Stomach (tissue), 9 donors: ENCODE measurements around the gene CPN2. TPM values are rescaled to one million over a fixed set of nuclear protein-coding genes. Genes with fewer than 3 reads are reported as not detected.

Experiments
- DNase-seq, 2 donors: peaks; one replicate each; pipeline versions ENCODE4 v3.0.0 to v3.0.0-alpha.2; 2013 to 2019
- H3K27ac ChIP-seq, 5 donors: fragments of 200-600 bp in 4 of 5; sonication (generic) in 4 of 5; one replicate each; pipeline ENCODE4 v1.5.1; 2013 to 2019; ENCODE audit warnings: mild to moderate bottlenecking in 1 of 5, moderate library complexity in 1 of 5
- H3K27me3 ChIP-seq, 3 donors: fragments of 200-600 bp; sonication (generic); one replicate each; pipeline ENCODE4 v1.5.1; 2017 to 2019; ENCODE audit warnings: mixed run types in 1 of 3
- H3K36me3 ChIP-seq, 4 donors: fragments of 200-600 bp; sonication (generic); 1 replicate in 3 of 4; 2 replicates in 1 of 4; pipeline ENCODE4 v1.5.1; 2016 to 2019
- H3K4me1 ChIP-seq, 4 donors: fragments of 200-600 bp; sonication (generic); one replicate each; pipeline ENCODE4 v1.5.1; 2016 to 2019
- H3K4me3 ChIP-seq, 4 donors: fragments of 200-600 bp; sonication (generic) in 3 of 4; one replicate each; pipeline ENCODE4 v1.5.1; 2016 to 2019; ENCODE audit warnings: mild to moderate bottlenecking in 1 of 4
- H3K9me3 ChIP-seq, 4 donors: fragments of 200-600 bp; sonication (generic); one replicate each; pipeline ENCODE4 v1.5.1; 2016 to 2019
- CTCF ChIP-seq, 7 experiments: fragments of 450-650 bp in 4 of 7; fragments of 200-600 bp in 3 of 7; sonication (generic) in 3 of 7; IDR thresholded peaks; one replicate each; pipeline ENCODE4 v1.5.1; 2016 to 2019; ENCODE audit warnings: antibody characterized with exemption in 7 of 7, control low read depth in 2 of 7, mild to moderate bottlenecking in 1 of 7
- EP300 ChIP-seq: sonication (generic); formaldehyde crosslinking; IDR thresholded peaks from one replicate; pipeline ENCODE4 v1.6.1; 2017; ENCODE audit warnings: antibody characterized with exemption
- POLR2A ChIP-seq, 4 donors: fragments of 450-650 bp; IDR thresholded peaks; one replicate each; pipeline ENCODE4 v1.6.1; 2016; ENCODE audit warnings: antibody characterized with exemption in 4 of 4, control low read depth in 2 of 4, mild to moderate bottlenecking in 1 of 4, moderate library complexity in 1 of 4
- POLR2AphosphoS5 ChIP-seq, 3 donors: sonication (generic); formaldehyde crosslinking; IDR thresholded peaks; one replicate each; pipeline ENCODE4 v1.6.1; 2016; ENCODE audit warnings: antibody characterized with exemption in 3 of 3
- WGBS, 5 donors: extraction: QIAGEN DNeasy Blood & Tissue Kit in 3 of 5; methylation state at CpG; one replicate each; pipeline versions ENCODE4 v1.1.5 to v1.1.7; 2013 to 2018; 5-methylcytosine and 5-hydroxymethylcytosine counted together
- intact Hi-C: fragments of 100-400 bp; cut with DNase I; formaldehyde crosslinking; loops from one replicate; pipeline ENCODE4 v1.15.1; 2023; ENCODE audit warnings: low total_unique reads
- polyA plus RNA-seq, 3 donors: library from polyadenylated mRNA; stranded (reverse); fragments of 200-250 nt; gene quantifications; one replicate each; pipeline ENCODE4 v1.2.3, GENCODE V29; 2013
- total RNA-seq, 5 donors: library from RNA; depleted of rRNA; stranded (reverse); fragments of >200 nt; gene quantifications; one replicate each; pipeline versions ENCODE4 v1.1.0 to v1.2.3, GENCODE V29; 2014 to 2016
- donor health status: healthy with polysubstance abuse.
- donor health status: Bipolar disorder and iron deficiency.
- donor health status: healthy.

CPN2 gene
- total and polyA plus RNA-seq, 8 donors, result not detected

GRCh38 chr3:194333212-194333980 lies 17.7 kb downstream of the CPN2 start:
- Histone ChIP-seq H3K27ac (peak overlapping the region in 1 of 5 donors; percentile 34), H3K4me1 (peaks cover 4 to 17% (median 15%) of the 10 kb centered on the region in 4 donors), H3K36me3 (no peaks in the 10 kb centered on the region), H3K4me3 (peak overlapping the region; percentile 38 to 59 (median 46)), H3K9me3 (no peaks in the 10 kb centered on the region), H3K27me3 (peaks cover 0 to 37% (median 10%) of the 10 kb centered on the region in 3 donors)
- TF ChIP-seq POLR2AphosphoS5 (IDR thresholded peaks at IDR 0.05) (peak in 1 of 3 donors; percentile 43), EP300 (no peak), POLR2A (IDR thresholded peaks at IDR 0.05) (no peak), CTCF (IDR thresholded peaks at IDR 0.05) (peak in 6 of 7 experiments; percentile 71 to 99 (median 98))
- 2 to 3% (median 3%) methylated on average over 36 to 69 of the region's 69 CpGs for WGBS, 5 donors
- intact Hi-C loops, result no loop called here
- DNase-seq, result peak; percentile 90 to 96

- Histone ChIP-seq H3K4me1 (peaks cover 4 to 17% (median 15%) of the 10 kb centered on the region in 4 donors), H3K9me3 (no peaks in the 10 kb centered on the region), H3K4me3 (no peak overlapping the region), H3K36me3 (no peaks in the 10 kb centered on the region), H3K27me3 (peaks cover 0 to 37% (median 10%) of the 10 kb centered on the region in 3 donors), H3K27ac (no peak overlapping the region)
- 79 to 86% (median 81%) methylated on average over 7 of the region's 7 CpGs for WGBS, 5 donors
- intact Hi-C loops, result no loop called here
- TF ChIP-seq CTCF (IDR thresholded peaks at IDR 0.05) (no peak), POLR2A (IDR thresholded peaks at IDR 0.05) (no peak), POLR2AphosphoS5 (IDR thresholded peaks at IDR 0.05) (no peak)
- DNase-seq, result no peak
Observed at GRCh38 chr3:194332858-194333211, 18.3 kb downstream of the CPN2 start.

GRCh38 chr3:194330579-194330978 lies 20.5 kb downstream of the CPN2 start:
- peaks cover 4 to 17% (median 15%) of the 10 kb centered on the region in 4 donors for H3K4me1 ChIP-seq
- H3K36me3 ChIP-seq, result no peaks in the 10 kb centered on the region
- H3K9me3 ChIP-seq, result no peaks in the 10 kb centered on the region
- TF ChIP-seq POLR2A (IDR thresholded peaks at IDR 0.05), result no peak
- no peak for TF ChIP-seq EP300
- TF ChIP-seq POLR2AphosphoS5 (IDR thresholded peaks at IDR 0.05), result no peak
- no peak for TF ChIP-seq CTCF (IDR thresholded peaks at IDR 0.05)
- intact Hi-C loops, result no loop called here
- no peak overlapping the region for H3K27ac ChIP-seq
- peak; percentile 62 to 81 for DNase-seq
- WGBS, 5 donors, result 50 to 84% (median 57%) methylated on average over 4 of the region's 4 CpGs
- peaks cover 0 to 26% (median 10%) of the 10 kb centered on the region in 3 donors for H3K27me3 ChIP-seq
- no peak overlapping the region for H3K4me3 ChIP-seq

- 80 to 89% (median 82%) methylated on average over 10 of the region's 10 CpGs for WGBS, 5 donors
- Histone ChIP-seq H3K27me3 (peaks cover 0 to 26% (median 10%) of the 10 kb centered on the region in 3 donors), H3K4me1 (peaks cover 4 to 17% (median 15%) of the 10 kb centered on the region in 4 donors), H3K4me3 (no peak overlapping the region), H3K9me3 (no peaks in the 10 kb centered on the region), H3K36me3 (no peaks in the 10 kb centered on the region), H3K27ac (no peak overlapping the region)
- no peak for DNase-seq
- TF ChIP-seq EP300, result no peak
- no peak for TF ChIP-seq POLR2A (IDR thresholded peaks at IDR 0.05)
- no peak for TF ChIP-seq CTCF (IDR thresholded peaks at IDR 0.05)
- no peak for TF ChIP-seq POLR2AphosphoS5 (IDR thresholded peaks at IDR 0.05)
- intact Hi-C loops, result no loop called here
Observed at GRCh38 chr3:194330160-194330559, 21.0 kb downstream of the CPN2 start.
